ENCODE data around the gene SSTR4. TPM values are rescaled to one million over a fixed set of nuclear protein-coding genes. Genes with fewer than 3 reads are reported as not detected.

Gene SSTR4
- total RNA-seq, 3 donors from 2014 or later, result not detected

DNA sequence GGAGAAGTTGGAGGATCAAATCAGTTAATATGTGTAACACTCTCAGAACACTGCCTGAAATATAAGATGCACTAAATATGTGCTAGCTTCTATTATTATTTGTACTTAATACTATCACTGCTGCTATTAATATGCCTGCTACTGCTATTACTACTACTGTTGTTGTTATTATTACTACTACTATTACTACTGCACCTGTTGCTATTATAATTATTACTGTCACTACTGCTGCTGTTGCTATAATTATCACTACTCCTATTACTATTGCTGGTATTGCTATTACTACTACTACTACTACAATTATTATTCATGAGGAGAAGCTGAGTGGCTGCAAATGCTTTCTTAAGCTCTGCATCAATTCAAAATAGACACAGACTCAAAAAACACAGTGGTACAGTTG lies 16.7 kb upstream of the SSTR4 start:
- no peaks in the 10 kb centered on the region for H3K9me3 ChIP-seq
- H3K27me3 ChIP-seq, result no peaks in the 10 kb centered on the region
- H3K36me3 ChIP-seq, result no peaks in the 10 kb centered on the region
- no peak overlapping the region for H3K4me3 ChIP-seq
- DNase-seq (ENCODE audit: low spot score in 2 of 2), result no peak
- TF ChIP-seq POLR2AphosphoS5 (IDR thresholded peaks at IDR 0.05), result no peak
- TF ChIP-seq POLR2A (IDR thresholded peaks at IDR 0.05), result no peak
- no peak for TF ChIP-seq CTCF (IDR thresholded peaks at IDR 0.05)
- no peak overlapping the region for H3K27ac ChIP-seq
- intact Hi-C loops (cut with DNase I; ENCODE audit: low total_unique reads), result no loop called here
- no peaks in the 10 kb centered on the region for H3K4me1 ChIP-seq

DNA sequence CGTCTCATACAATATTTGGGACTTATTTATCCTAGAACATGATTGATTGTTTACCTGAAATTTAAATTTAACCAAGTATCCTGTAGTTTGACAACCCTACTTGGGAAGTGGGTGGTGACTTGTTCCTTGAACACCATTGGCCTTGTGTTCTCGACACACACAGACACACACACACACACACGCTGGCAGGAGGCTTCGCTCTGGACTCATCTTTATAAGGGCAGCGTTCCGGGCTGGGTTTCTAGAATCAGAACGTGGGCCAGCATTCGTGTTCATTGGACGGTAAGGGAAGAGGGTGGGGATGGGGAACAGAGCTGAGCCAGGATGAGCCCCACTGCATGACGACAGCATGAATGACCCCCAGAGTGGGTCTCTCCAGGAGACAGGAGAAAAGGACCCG lies 16.2 kb upstream of the SSTR4 start:
- Histone ChIP-seq H3K36me3 (no peaks in the 10 kb centered on the region), H3K9me3 (no peaks in the 10 kb centered on the region), H3K27ac (no peak overlapping the region), H3K4me1 (no peaks in the 10 kb centered on the region), H3K4me3 (no peak overlapping the region), H3K27me3 (no peaks in the 10 kb centered on the region)
- intact Hi-C loops (cut with DNase I; ENCODE audit: low total_unique reads), result no loop called here
- no peak for DNase-seq (ENCODE audit: low spot score in 2 of 2)
- TF ChIP-seq POLR2A (IDR thresholded peaks at IDR 0.05) (no peak), POLR2AphosphoS5 (IDR thresholded peaks at IDR 0.05) (no peak), CTCF (IDR thresholded peaks at IDR 0.05) (no peak)

DNA sequence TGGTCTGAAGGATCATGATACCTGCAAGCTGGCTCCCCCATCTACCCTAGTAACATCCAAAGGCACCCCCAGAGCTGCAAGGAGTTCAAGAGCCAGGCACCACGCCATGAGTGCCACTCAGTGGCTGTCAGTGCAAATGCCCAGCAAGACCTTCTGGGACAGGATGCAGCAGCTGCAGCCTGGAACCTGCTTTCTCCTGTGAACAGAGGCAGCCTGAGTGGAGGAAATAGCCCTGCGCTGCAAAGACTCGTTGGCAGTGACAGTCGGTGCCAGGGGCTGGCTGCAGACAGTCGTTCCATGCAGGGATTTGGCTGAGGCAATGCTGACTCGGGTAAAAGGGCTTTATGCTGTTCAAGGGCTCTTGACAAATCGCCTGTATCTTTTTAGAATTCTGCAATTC lies 15.7 kb upstream of the SSTR4 start:
- Histone ChIP-seq H3K4me3 (no peak overlapping the region), H3K9me3 (no peaks in the 10 kb centered on the region), H3K36me3 (no peaks in the 10 kb centered on the region), H3K27me3 (no peaks in the 10 kb centered on the region), H3K27ac (no peak overlapping the region), H3K4me1 (no peaks in the 10 kb centered on the region)
- no peak for TF ChIP-seq POLR2A (IDR thresholded peaks at IDR 0.05)
- TF ChIP-seq CTCF (IDR thresholded peaks at IDR 0.05), result no peak
- no peak for TF ChIP-seq POLR2AphosphoS5 (IDR thresholded peaks at IDR 0.05)
- no peak for DNase-seq (ENCODE audit: low spot score in 2 of 2)
- intact Hi-C loops (cut with DNase I; ENCODE audit: low total_unique reads), result no loop called here

GRCh38 chr20:23020230-23021018 lies 14.7 kb upstream of the SSTR4 start:
- TF ChIP-seq POLR2A (IDR thresholded peaks at IDR 0.05), result no peak
- no peak for TF ChIP-seq POLR2AphosphoS5 (IDR thresholded peaks at IDR 0.05)
- TF ChIP-seq CTCF (IDR thresholded peaks at IDR 0.05), result no peak

GRCh38 chr20:23021541-23021940 lies 13.6 kb upstream of the SSTR4 start:
- Histone ChIP-seq H3K36me3 (no peaks in the 10 kb centered on the region), H3K27me3 (no peaks in the 10 kb centered on the region), H3K27ac (no peak overlapping the region), H3K4me1 (no peaks in the 10 kb centered on the region), H3K4me3 (no peak overlapping the region), H3K9me3 (no peaks in the 10 kb centered on the region)
- intact Hi-C loops (cut with DNase I; ENCODE audit: low total_unique reads), result no loop called here
- TF ChIP-seq POLR2AphosphoS5 (IDR thresholded peaks at IDR 0.05) (no peak), CTCF (IDR thresholded peaks at IDR 0.05) (no peak), POLR2A (IDR thresholded peaks at IDR 0.05) (no peak)
- DNase-seq (ENCODE audit: low spot score in 2 of 2), result no peak

More at GRCh38 chr20:23020230-23021018, 14.7 kb upstream of the SSTR4 start:
- Histone ChIP-seq H3K27ac (no peak overlapping the region), H3K4me3 (no peak overlapping the region), H3K27me3 (no peaks in the 10 kb centered on the region), H3K36me3 (no peaks in the 10 kb centered on the region), H3K9me3 (no peaks in the 10 kb centered on the region), H3K4me1 (no peaks in the 10 kb centered on the region)
- intact Hi-C loops (cut with DNase I; ENCODE audit: low total_unique reads), result no loop called here
- no peak for DNase-seq (ENCODE audit: low spot score in 2 of 2)
